ENCODE data around the gene ELMOD3.
"Not testable (repeated sequence)": the region's sequence is repeated elsewhere in the genome, so short reads cannot be mapped to it uniquely, and the experiment has no call there.

Gene ELMOD3

GRCh38 chr2:85354286-85355072, at the start of gene ELMOD3, which contains the start of gene RETSAT:
Gene ELMOD3, plus strand, starts transcription at chr2:85354769. Its CDS starts 2,430 bp downstream, at chr2:85357199.
Gene RETSAT, minus strand, starts transcription at chr2:85354528. Its CDS starts 21 bp downstream, at chr2:85354507.
- peak; percentile 96 for DNase-seq

- no peak for DNase-seq
Measured at GRCh38 chr2:85307527-85307897, 47.1 kb upstream of the ELMOD3 start.

GRCh38 chr2:85308201-85308600, 46.4 kb upstream of the ELMOD3 start:
- DNase-seq: no peak

GRCh38 chr2:85308896-85309555, 45.5 kb upstream of the ELMOD3 start:
- peak; percentile 61 for DNase-seq

GRCh38 chr2:85309699-85310321, 44.8 kb upstream of the ELMOD3 start:
- DNase-seq: no peak

- no peak for DNase-seq
Measured at GRCh38 chr2:85310330-85310729, 44.2 kb upstream of the ELMOD3 start.

- no peak for DNase-seq
Measured at GRCh38 chr2:85312404-85312803, 42.2 kb upstream of the ELMOD3 start.

GRCh38 chr2:85314884-85315242, 39.7 kb upstream of the ELMOD3 start:
- DNase-seq: no peak

GRCh38 chr2:85315921-85316320, 38.6 kb upstream of the ELMOD3 start:
- not testable (repeated sequence) for DNase-seq

- no peak for DNase-seq
Measured at GRCh38 chr2:85318222-85319074, 36.1 kb upstream of the ELMOD3 start.

GRCh38 chr2:85319796-85320195, 34.8 kb upstream of the ELMOD3 start:
- no peak for DNase-seq

GRCh38 chr2:85323351-85323987, 31.1 kb upstream of the ELMOD3 start:
- no peak for DNase-seq

GRCh38 chr2:85323988-85324367, 30.6 kb upstream of the ELMOD3 start:
- not testable (repeated sequence) for DNase-seq

- no peak for DNase-seq
Measured at GRCh38 chr2:85324639-85325465, 29.7 kb upstream of the ELMOD3 start.

- no peak for DNase-seq
Measured at GRCh38 chr2:85325466-85325811, 29.1 kb upstream of the ELMOD3 start.

GRCh38 chr2:85326406-85327159, 28.0 kb upstream of the ELMOD3 start:
- DNase-seq: no peak

GRCh38 chr2:85327160-85327821, 27.3 kb upstream of the ELMOD3 start:
- no peak for DNase-seq

- DNase-seq: peak; percentile 90
Measured at GRCh38 chr2:85327822-85328617, 26.5 kb upstream of the ELMOD3 start, which contains the start of gene TGOLN2. Gene TGOLN2, minus strand, starts transcription at chr2:85327989. Its CDS starts 27 bp downstream, at chr2:85327962.

- DNase-seq: no peak
Measured at GRCh38 chr2:85329181-85329651, 25.4 kb upstream of the ELMOD3 start.

Data from NCI-H774 (cell line).